H1 (cell line): Measurements from ENCODE around the gene DYNLL1. TPM values are rescaled to one million over a fixed set of nuclear protein-coding genes. Genes with fewer than 3 reads are reported as not detected.

Source experiments
- CTCF ChIA-PET: fragments of 300-600 bp; sonication (Branson Sonifier 250); formaldehyde crosslinking; loops from one replicate; lab custom pipeline; 2021; ENCODE audit not compliant: partially characterized antibody; lab: Charles Lee
- POLR2A ChIA-PET: fragments of 300-600 bp; sonication (Branson Sonifier 250); formaldehyde crosslinking; loops from one replicate; lab custom pipeline; 2021; ENCODE audit warnings: inconsistent platforms; ENCODE audit not compliant: partially characterized antibody; lab: Charles Lee
- DNase-seq, 2 experiments: peaks; one replicate each; pipeline versions ENCODE4 v3.0.0 to v3.0.0-alpha.2; 2010 to 2022; ENCODE audit warnings: low spot score in 2 of 2, low read depth in 1 of 2, mixed read lengths in 1 of 2
- FAIRE-seq: peaks from 2 replicates; lab custom pipeline; 2011; peaks lifted over from hg19 to GRCh38; lab: Jason Lieb, UNC
- H2AFZ ChIP-seq: 2 replicates; pipeline ENCODE4 v1.8.1; 2012; ENCODE audit warnings: low read length, inconsistent platforms
- H2AK5ac ChIP-seq: 2 replicates; pipeline ENCODE4 v1.6.1; 2013; ENCODE audit warnings: low read depth, low read length
- H2BK120ac ChIP-seq: replicated peaks from 2 replicates; pipeline ENCODE3; 2013; ENCODE audit warnings: low read depth, low read length, inconsistent platforms
- H2BK12ac ChIP-seq: 2 replicates; pipeline ENCODE4 v1.6.1; 2013; ENCODE audit warnings: low read depth, low read length
- H2BK15ac ChIP-seq: 2 replicates; pipeline ENCODE4 v1.6.1; 2013; ENCODE audit warnings: low read length
- H2BK20ac ChIP-seq: 2 replicates; pipeline ENCODE4 v1.6.1; 2013; ENCODE audit warnings: low read length
- H2BK5ac ChIP-seq: 2 replicates; pipeline ENCODE4 v1.6.1; 2013; ENCODE audit warnings: low read depth, low read length
- H3K14ac ChIP-seq: 2 replicates; pipeline ENCODE4 v1.6.1; 2013; ENCODE audit warnings: inconsistent platforms; ENCODE audit not compliant: insufficient read length
- H3K18ac ChIP-seq: 2 replicates; pipeline ENCODE4 v1.6.1; 2013; ENCODE audit warnings: low read length; ENCODE audit errors: extremely low read depth
- H3K23ac ChIP-seq: 2 replicates; pipeline ENCODE4 v1.6.1; 2013; ENCODE audit warnings: inconsistent platforms; ENCODE audit not compliant: insufficient read length
- H3K23me2 ChIP-seq: 2 replicates; pipeline ENCODE4 v1.6.1; 2013; ENCODE audit warnings: low read depth, low read length
- H3K27ac ChIP-seq: 2 replicates; pipeline ENCODE4 v1.6.1; 2011; ENCODE audit warnings: low read depth, low read length, inconsistent platforms
- H3K27me3 ChIP-seq, 4 experiments: replicated peaks in 1 of 4; 1 replicate in 1 of 4; 2 replicates in 3 of 4; pipeline versions ENCODE4 v1.6.1 to v1.8.1; 2011 to 2013; ENCODE audit warnings: low read length in 3 of 4, mild to moderate bottlenecking in 3 of 4, inconsistent platforms in 2 of 4, mixed read lengths in 2 of 4, moderate library complexity in 1 of 4; ENCODE audit not compliant: control insufficient read depth in 3 of 4, insufficient read depth in 3 of 4; ENCODE audit errors: extremely low read depth in 1 of 4
- H3K36me3 ChIP-seq, 4 experiments: 2 replicates each; pipeline versions ENCODE4 v1.6.1 to v1.8.1; 2011 to 2013; ENCODE audit warnings: mild to moderate bottlenecking in 4 of 4, low read length in 3 of 4, moderate library complexity in 2 of 4, control low read depth in 1 of 4, inconsistent platforms in 1 of 4; ENCODE audit not compliant: insufficient read depth in 4 of 4, control insufficient read depth in 2 of 4
- H3K4ac ChIP-seq: replicated peaks from 2 replicates; pipeline ENCODE3; 2013; ENCODE audit warnings: low read length, low read depth, mixed read lengths, inconsistent platforms; ENCODE audit not compliant: insufficient read length
- H3K4me1 ChIP-seq, 4 experiments: replicated peaks in 1 of 4; 1 replicate in 1 of 4; 2 replicates in 3 of 4; pipeline versions ENCODE4 v1.6.1 to v1.8.1; 2011 to 2013; ENCODE audit warnings: low read length in 3 of 4, inconsistent platforms in 2 of 4, mixed read lengths in 1 of 4; ENCODE audit not compliant: insufficient read depth in 4 of 4, control insufficient read depth in 3 of 4
- H3K4me2 ChIP-seq, 2 experiments: 2 replicates each; pipeline versions ENCODE4 v1.6.1 to v1.8.1; 2011 to 2013; ENCODE audit warnings: low read depth in 2 of 2, low read length in 2 of 2, control low read depth in 1 of 2, inconsistent platforms in 1 of 2, mild to moderate bottlenecking in 1 of 2; ENCODE audit not compliant: insufficient read depth in 1 of 2
- H3K4me3 ChIP-seq, 4 experiments: fragments of 200-600, 300-600 bp in 1 of 4; sonication (generic), shearing (Covaris generic), sonication (Bioruptor Twin) in 1 of 4; 2 replicates each; pipeline versions ENCODE4 v1.5.1 to v1.8.1; 2011 to 2016; ENCODE audit warnings: low read length in 4 of 4, low read depth in 3 of 4, control low read depth in 2 of 4, inconsistent platforms in 2 of 4, mild to moderate bottlenecking in 2 of 4, mixed read lengths in 1 of 4, moderate library complexity in 1 of 4; ENCODE audit not compliant: insufficient read depth in 2 of 4; ENCODE audit errors: extremely low read depth in 1 of 4
- H3K56ac ChIP-seq: replicated peaks from 2 replicates; pipeline ENCODE3; 2013; ENCODE audit warnings: low read depth, mild to moderate bottlenecking, mixed read lengths, low read length, inconsistent platforms; ENCODE audit not compliant: insufficient read length
- H3K79me1 ChIP-seq: 2 replicates; pipeline ENCODE4 v1.6.1; 2013; ENCODE audit warnings: low read depth, low read length, control low read depth
- H3K79me2 ChIP-seq, 2 experiments: 2 replicates each; pipeline versions ENCODE4 v1.6.1 to v1.8.1; 2012 to 2013; ENCODE audit warnings: low read length in 2 of 2, mild to moderate bottlenecking in 2 of 2, inconsistent platforms in 1 of 2; ENCODE audit not compliant: insufficient read depth in 2 of 2, control insufficient read depth in 1 of 2
- H3K9ac ChIP-seq, 4 experiments: replicated peaks in 1 of 4; 1 replicate in 1 of 4; 2 replicates in 3 of 4; pipeline versions ENCODE4 v1.6.1 to v1.8.1; 2011 to 2013; ENCODE audit warnings: low read depth in 3 of 4, low read length in 3 of 4, control low read depth in 2 of 4, mild to moderate bottlenecking in 2 of 4, moderate library complexity in 2 of 4, inconsistent platforms in 1 of 4; ENCODE audit errors: extremely low read depth in 1 of 4
- H3K9me3 ChIP-seq, 2 experiments: 2 replicates each; pipeline versions ENCODE4 v1.6.1 to v1.8.1; 2012 to 2013; ENCODE audit warnings: mild to moderate bottlenecking in 2 of 2, moderate library complexity in 2 of 2, control low read depth in 1 of 2, inconsistent platforms in 1 of 2, low read depth in 1 of 2, low read length in 1 of 2, mixed read lengths in 1 of 2; ENCODE audit not compliant: insufficient read depth in 2 of 2
- H4K20me1 ChIP-seq, 2 experiments: replicated peaks in 1 of 2; 2 replicates each; pipeline versions ENCODE3 to v1.8.1; 2011 to 2013; ENCODE audit warnings: inconsistent platforms in 2 of 2, low read length in 2 of 2, mild to moderate bottlenecking in 1 of 2; ENCODE audit not compliant: insufficient read depth in 2 of 2, control insufficient read depth in 1 of 2
- H4K5ac ChIP-seq: 2 replicates; pipeline ENCODE4 v1.6.1; 2013; ENCODE audit warnings: low read length, low read depth, mixed read lengths, inconsistent platforms; ENCODE audit not compliant: insufficient read length
- H4K8ac ChIP-seq: 2 replicates; pipeline ENCODE4 v1.8.0; 2013; ENCODE audit warnings: mild to moderate bottlenecking, moderate library complexity, low read length, inconsistent platforms; ENCODE audit not compliant: insufficient read depth; ENCODE audit errors: extremely low read depth
- H4K91ac ChIP-seq: replicated peaks from 2 replicates; pipeline ENCODE3; 2013; ENCODE audit warnings: low read length, mixed read lengths, inconsistent platforms; ENCODE audit not compliant: insufficient read length
- BRCA1 ChIP-seq: IDR thresholded peaks from 2 replicates; pipeline ENCODE4 v1.6.1; 2012; ENCODE audit warnings: low read depth, low read length, improper control_type of control experiment
- CHD1 ChIP-seq: IDR thresholded peaks from 2 replicates; pipeline ENCODE4 v1.6.1; 2012; ENCODE audit warnings: low read depth, low read length, improper control_type of control experiment
- CHD2 ChIP-seq: IDR thresholded peaks from 2 replicates; pipeline ENCODE4 v1.6.1; 2012; ENCODE audit warnings: low read length, improper control_type of control experiment
- CREB1 ChIP-seq: IDR thresholded peaks from 2 replicates; pipeline ENCODE4 v1.6.1; 2012; ENCODE audit warnings: inconsistent platforms
- GABPA ChIP-seq: IDR thresholded peaks from 2 replicates; pipeline ENCODE4 v1.6.1; 2011; ENCODE audit warnings: mild to moderate bottlenecking, low read length, moderate library complexity, borderline replicate concordance; ENCODE audit not compliant: insufficient read depth
- HDAC2 ChIP-seq, 2 experiments: fragments of 300-600 bp in 1 of 2; sonication (generic) in 1 of 2; IDR thresholded peaks; 2 replicates each; pipeline ENCODE4 v1.6.1; 2011 to 2012; ENCODE audit warnings: low read depth in 2 of 2, low read length in 2 of 2, mild to moderate bottlenecking in 2 of 2, moderate library complexity in 2 of 2, borderline replicate concordance in 1 of 2, inconsistent platforms in 1 of 2
- KDM1A ChIP-seq: fragments of 200-600, 300-600 bp; sonication (generic); IDR thresholded peaks from 2 replicates; pipeline ENCODE4 v1.7.1; 2016; ENCODE audit warnings: mild to moderate bottlenecking, low read length, borderline replicate concordance
- MAFK ChIP-seq: IDR thresholded peaks from 2 replicates; pipeline ENCODE4 v1.6.1; 2012; ENCODE audit warnings: low read depth, mild to moderate bottlenecking, improper control_type of control experiment, low read length
- POLR2AphosphoS5 ChIP-seq: IDR thresholded peaks from 2 replicates; pipeline ENCODE4 v1.6.1; 2011; ENCODE audit warnings: low read depth, low read length
- RAD21 ChIP-seq, 2 experiments: IDR thresholded peaks in 1 of 2; conservative IDR thresholded peaks in 1 of 2; 2 replicates each; pipeline ENCODE4 v1.6.1; 2011; ENCODE audit warnings: low read depth in 2 of 2, low read length in 2 of 2, improper control_type of control experiment in 1 of 2, inconsistent platforms in 1 of 2, mild to moderate bottlenecking in 1 of 2, moderate library complexity in 1 of 2
- RNF2 ChIP-seq: fragments of 200-900, 300-1000 bp; sonication (generic); IDR thresholded peaks from 2 replicates; pipeline ENCODE4 v1.7.1; 2016; ENCODE audit warnings: borderline replicate concordance, low read depth, mild to moderate bottlenecking, antibody characterized with exemption, low read length; ENCODE audit not compliant: poor library complexity, severe bottlenecking; ENCODE audit errors: missing control alignments
- SIX5 ChIP-seq: IDR thresholded peaks from 2 replicates; pipeline ENCODE4 v1.6.1; 2011; ENCODE audit warnings: mild to moderate bottlenecking, low read depth, low read length
- SP1 ChIP-seq: IDR thresholded peaks from 2 replicates; pipeline ENCODE4 v1.6.1; 2011; ENCODE audit warnings: low read depth, low read length
- SP2 ChIP-seq: IDR thresholded peaks from 2 replicates; pipeline ENCODE4 v1.6.1; 2012; ENCODE audit warnings: mild to moderate bottlenecking, low read length, inconsistent platforms
- ZNF274 ChIP-seq: IDR thresholded peaks from 2 replicates; pipeline ENCODE4 v1.7.0; 2012; ENCODE audit warnings: low read length, borderline replicate concordance; ENCODE audit errors: extremely low read depth
- WGBS, 2 experiments: shearing (Covaris generic) in 1 of 2; methylation state at CpG; one replicate each; pipeline versions ENCODE4 v1.1.6 to v1.1.7; 2013 to 2015; ENCODE audit warnings: low lambda C conversion rate in 2 of 2, mixed read lengths in 2 of 2, inconsistent platforms in 1 of 2, low coverage in 1 of 2, missing lambda C conversion rate in 1 of 2; ENCODE audit not compliant: insufficient replicate concordance in 2 of 2, insufficient coverage in 1 of 2, insufficient read length in 1 of 2; ENCODE audit errors: extremely low coverage in 1 of 2, missing lambda C conversion rate in 1 of 2; 5-methylcytosine and 5-hydroxymethylcytosine counted together
- polyA plus RNA-seq, 7 experiments: library from polyadenylated mRNA; depleted of rRNA in 3 of 7; stranded (reverse) in 5 of 7; unstranded in 2 of 7; fragments of >200 nt in 5 of 7; fragments of 200-250 nt in 2 of 7; gene quantifications; 1 replicate in 5 of 7; 2 replicates in 1 of 7; 4 replicates in 1 of 7; pipeline versions ENCODE4 v1.2.1 to v1.2.3, GENCODE V29; 2011 to 2013; ENCODE audit warnings: missing spikeins in 2 of 7, mixed read lengths in 2 of 7
- total RNA-seq: library from RNA; stranded (reverse); fragmentation: NEBNext Ultra II Directional; extraction: Animal tissue kit (Norgen Biotek cat#: 25700); gene quantifications from 2 replicates; pipeline ENCODE4 v1.2.1, GENCODE V29; 2021

The DYNLL1 gene
- total and polyA plus RNA-seq, 2 of the 8 experiments (the other 6 are each of a cell fraction or from before 2014, with no cell fraction given): 423 to 488 TPM

DNA sequence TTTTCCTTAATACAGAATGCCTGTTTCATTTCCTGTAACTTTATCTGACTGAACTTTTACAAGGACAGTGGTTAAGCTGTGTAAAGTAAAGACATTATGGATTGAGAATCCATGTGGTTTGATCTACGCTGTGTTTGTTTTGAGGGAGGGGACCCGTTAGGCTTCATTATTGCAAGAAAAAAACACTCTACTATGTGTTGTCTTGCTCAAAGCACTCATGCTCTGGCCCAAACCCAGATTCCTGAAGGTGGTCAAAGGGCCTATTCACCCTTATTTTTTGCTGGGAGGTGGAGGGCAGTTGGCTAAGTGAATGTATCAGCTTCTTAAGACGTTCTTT lies 50.1 kb downstream of the DYNLL1 start:
- peaks cover 9% of the 10 kb centered on the region for H3K79me1 ChIP-seq
- POLR2A ChIA-PET: interaction anchor here (0.6 to 1.7 kb wide), 5 partner anchors 10 to 99 kb away, joined by 3 to 7 read pairs (median 3); no protein-coding TSS in a partner anchor
- no peak overlapping the region for H2BK5ac ChIP-seq
- no peak overlapping the region for H4K91ac ChIP-seq
- no peak overlapping the region for H3K9ac ChIP-seq
- no peak overlapping the region for H3K4ac ChIP-seq
- H2AFZ ChIP-seq: no peak overlapping the region
- H3K27me3 ChIP-seq: no peaks in the 10 kb centered on the region
- H3K14ac ChIP-seq: no peak overlapping the region
- TF ChIP-seq CHD1 (no peak), KDM1A (no peak), CHD2 (no peak), RAD21 (IDR thresholded peaks at IDR 0.05 in 1 of 2, conservative IDR thresholded peaks at IDR 0.05 in 1 of 2; ENCODE audit: low read depth in 2 of 2, low read length in 2 of 2) (no peak), SIX5 (no peak), SP2 (no peak), CREB1 (no peak), BRCA1 (no peak), MAFK (no peak), RNF2 (no peak), GABPA (no peak), HDAC2 (IDR thresholded peaks at IDR 0.05; ENCODE audit: borderline replicate concordance in 1 of 2, low read depth in 2 of 2, low read length in 2 of 2) (no peak), POLR2AphosphoS5 (no peak), SP1 (no peak), ZNF274 (no peak)
- DNase-seq (no peak), FAIRE-seq (no peak)
- H3K56ac ChIP-seq: no peak overlapping the region
- H2AK5ac ChIP-seq: no peak overlapping the region
- no peak overlapping the region for H4K5ac ChIP-seq
- no peak overlapping the region for H4K8ac ChIP-seq
- CTCF ChIA-PET: interaction anchor here (0.7 to 1.2 kb wide), 2 partner anchors 17 to 38 kb away, joined by 3 read pairs; no protein-coding TSS in a partner anchor
- no peak overlapping the region for H2BK120ac ChIP-seq
- no peaks in the 10 kb centered on the region for H3K23me2 ChIP-seq
- no peak overlapping the region for H3K27ac ChIP-seq
- no peak overlapping the region for H3K4me3 ChIP-seq
- H2BK15ac ChIP-seq: no peak overlapping the region
- no peak overlapping the region for H2BK12ac ChIP-seq
- 83% methylated on average over 3 of the region's 3 CpGs; no CpG with 5 or more reads in 1 of the 2 experiments for WGBS, 2 experiments
- H3K4me1 ChIP-seq: no peaks in the 10 kb centered on the region
- peaks cover 8 to 64% of the 10 kb centered on the region in 2 experiments for H3K79me2 ChIP-seq
- no peak overlapping the region for H3K18ac ChIP-seq
- no peak overlapping the region for H3K23ac ChIP-seq
- H3K36me3 ChIP-seq: peaks cover 13 to 42% (median 17%) of the 10 kb centered on the region in 4 experiments; a peak in 7 of 8 replicates
- H3K9me3 ChIP-seq: no peaks in the 10 kb centered on the region
- peaks cover 10 to 13% of the 10 kb centered on the region in 2 experiments for H4K20me1 ChIP-seq
- H3K4me2 ChIP-seq: no peak overlapping the region
- no peak overlapping the region for H2BK20ac ChIP-seq
